H1 (cell line): Measurements from ENCODE around the gene UTP3. TPM values are rescaled to one million over a fixed set of nuclear protein-coding genes. Genes with fewer than 3 reads are reported as not detected.

ENCODE experiments used
- CTCF ChIA-PET: fragments of 300-600 bp; sonication (Branson Sonifier 250); formaldehyde crosslinking; loops from one replicate; lab custom pipeline; 2021; ENCODE audit not compliant: partially characterized antibody; lab: Charles Lee
- POLR2A ChIA-PET: fragments of 300-600 bp; sonication (Branson Sonifier 250); formaldehyde crosslinking; loops from one replicate; lab custom pipeline; 2021; ENCODE audit warnings: inconsistent platforms; ENCODE audit not compliant: partially characterized antibody; lab: Charles Lee
- DNase-seq, 2 experiments: peaks; one replicate each; pipeline versions ENCODE4 v3.0.0 to v3.0.0-alpha.2; 2010 to 2022; ENCODE audit warnings: low spot score in 2 of 2, low read depth in 1 of 2, mixed read lengths in 1 of 2
- FAIRE-seq: peaks from 2 replicates; lab custom pipeline; 2011; peaks lifted over from hg19 to GRCh38; lab: Jason Lieb, UNC
- H2AFZ ChIP-seq: 2 replicates; pipeline ENCODE4 v1.8.1; 2012; ENCODE audit warnings: low read length, inconsistent platforms
- H2AK5ac ChIP-seq: 2 replicates; pipeline ENCODE4 v1.6.1; 2013; ENCODE audit warnings: low read depth, low read length
- H2BK120ac ChIP-seq: replicated peaks from 2 replicates; pipeline ENCODE3; 2013; ENCODE audit warnings: low read depth, low read length, inconsistent platforms
- H2BK12ac ChIP-seq: 2 replicates; pipeline ENCODE4 v1.6.1; 2013; ENCODE audit warnings: low read depth, low read length
- H2BK15ac ChIP-seq: 2 replicates; pipeline ENCODE4 v1.6.1; 2013; ENCODE audit warnings: low read length
- H2BK20ac ChIP-seq: 2 replicates; pipeline ENCODE4 v1.6.1; 2013; ENCODE audit warnings: low read length
- H2BK5ac ChIP-seq: 2 replicates; pipeline ENCODE4 v1.6.1; 2013; ENCODE audit warnings: low read depth, low read length
- H3K14ac ChIP-seq: 2 replicates; pipeline ENCODE4 v1.6.1; 2013; ENCODE audit warnings: inconsistent platforms; ENCODE audit not compliant: insufficient read length
- H3K18ac ChIP-seq: 2 replicates; pipeline ENCODE4 v1.6.1; 2013; ENCODE audit warnings: low read length; ENCODE audit errors: extremely low read depth
- H3K23ac ChIP-seq: 2 replicates; pipeline ENCODE4 v1.6.1; 2013; ENCODE audit warnings: inconsistent platforms; ENCODE audit not compliant: insufficient read length
- H3K23me2 ChIP-seq: 2 replicates; pipeline ENCODE4 v1.6.1; 2013; ENCODE audit warnings: low read depth, low read length
- H3K27ac ChIP-seq: 2 replicates; pipeline ENCODE4 v1.6.1; 2011; ENCODE audit warnings: low read depth, low read length, inconsistent platforms
- H3K27me3 ChIP-seq, 4 experiments: replicated peaks in 1 of 4; 1 replicate in 1 of 4; 2 replicates in 3 of 4; pipeline versions ENCODE4 v1.6.1 to v1.8.1; 2011 to 2013; ENCODE audit warnings: low read length in 3 of 4, mild to moderate bottlenecking in 3 of 4, inconsistent platforms in 2 of 4, mixed read lengths in 2 of 4, moderate library complexity in 1 of 4; ENCODE audit not compliant: control insufficient read depth in 3 of 4, insufficient read depth in 3 of 4; ENCODE audit errors: extremely low read depth in 1 of 4
- H3K36me3 ChIP-seq, 4 experiments: 2 replicates each; pipeline versions ENCODE4 v1.6.1 to v1.8.1; 2011 to 2013; ENCODE audit warnings: mild to moderate bottlenecking in 4 of 4, low read length in 3 of 4, moderate library complexity in 2 of 4, control low read depth in 1 of 4, inconsistent platforms in 1 of 4; ENCODE audit not compliant: insufficient read depth in 4 of 4, control insufficient read depth in 2 of 4
- H3K4ac ChIP-seq: replicated peaks from 2 replicates; pipeline ENCODE3; 2013; ENCODE audit warnings: low read length, low read depth, mixed read lengths, inconsistent platforms; ENCODE audit not compliant: insufficient read length
- H3K4me1 ChIP-seq, 4 experiments: replicated peaks in 1 of 4; 1 replicate in 1 of 4; 2 replicates in 3 of 4; pipeline versions ENCODE4 v1.6.1 to v1.8.1; 2011 to 2013; ENCODE audit warnings: low read length in 3 of 4, inconsistent platforms in 2 of 4, mixed read lengths in 1 of 4; ENCODE audit not compliant: insufficient read depth in 4 of 4, control insufficient read depth in 3 of 4
- H3K4me2 ChIP-seq, 2 experiments: 2 replicates each; pipeline versions ENCODE4 v1.6.1 to v1.8.1; 2011 to 2013; ENCODE audit warnings: low read depth in 2 of 2, low read length in 2 of 2, control low read depth in 1 of 2, inconsistent platforms in 1 of 2, mild to moderate bottlenecking in 1 of 2; ENCODE audit not compliant: insufficient read depth in 1 of 2
- H3K4me3 ChIP-seq, 4 experiments: fragments of 200-600, 300-600 bp in 1 of 4; sonication (generic), shearing (Covaris generic), sonication (Bioruptor Twin) in 1 of 4; 2 replicates each; pipeline versions ENCODE4 v1.5.1 to v1.8.1; 2011 to 2016; ENCODE audit warnings: low read length in 4 of 4, low read depth in 3 of 4, control low read depth in 2 of 4, inconsistent platforms in 2 of 4, mild to moderate bottlenecking in 2 of 4, mixed read lengths in 1 of 4, moderate library complexity in 1 of 4; ENCODE audit not compliant: insufficient read depth in 2 of 4; ENCODE audit errors: extremely low read depth in 1 of 4
- H3K56ac ChIP-seq: replicated peaks from 2 replicates; pipeline ENCODE3; 2013; ENCODE audit warnings: low read depth, mild to moderate bottlenecking, mixed read lengths, low read length, inconsistent platforms; ENCODE audit not compliant: insufficient read length
- H3K79me1 ChIP-seq: 2 replicates; pipeline ENCODE4 v1.6.1; 2013; ENCODE audit warnings: low read depth, low read length, control low read depth
- H3K79me2 ChIP-seq, 2 experiments: 2 replicates each; pipeline versions ENCODE4 v1.6.1 to v1.8.1; 2012 to 2013; ENCODE audit warnings: low read length in 2 of 2, mild to moderate bottlenecking in 2 of 2, inconsistent platforms in 1 of 2; ENCODE audit not compliant: insufficient read depth in 2 of 2, control insufficient read depth in 1 of 2
- H3K9ac ChIP-seq, 4 experiments: replicated peaks in 1 of 4; 1 replicate in 1 of 4; 2 replicates in 3 of 4; pipeline versions ENCODE4 v1.6.1 to v1.8.1; 2011 to 2013; ENCODE audit warnings: low read depth in 3 of 4, low read length in 3 of 4, control low read depth in 2 of 4, mild to moderate bottlenecking in 2 of 4, moderate library complexity in 2 of 4, inconsistent platforms in 1 of 4; ENCODE audit errors: extremely low read depth in 1 of 4
- H3K9me3 ChIP-seq, 2 experiments: 2 replicates each; pipeline versions ENCODE4 v1.6.1 to v1.8.1; 2012 to 2013; ENCODE audit warnings: mild to moderate bottlenecking in 2 of 2, moderate library complexity in 2 of 2, control low read depth in 1 of 2, inconsistent platforms in 1 of 2, low read depth in 1 of 2, low read length in 1 of 2, mixed read lengths in 1 of 2; ENCODE audit not compliant: insufficient read depth in 2 of 2
- H4K20me1 ChIP-seq, 2 experiments: replicated peaks in 1 of 2; 2 replicates each; pipeline versions ENCODE3 to v1.8.1; 2011 to 2013; ENCODE audit warnings: inconsistent platforms in 2 of 2, low read length in 2 of 2, mild to moderate bottlenecking in 1 of 2; ENCODE audit not compliant: insufficient read depth in 2 of 2, control insufficient read depth in 1 of 2
- H4K5ac ChIP-seq: 2 replicates; pipeline ENCODE4 v1.6.1; 2013; ENCODE audit warnings: low read length, low read depth, mixed read lengths, inconsistent platforms; ENCODE audit not compliant: insufficient read length
- H4K8ac ChIP-seq: 2 replicates; pipeline ENCODE4 v1.8.0; 2013; ENCODE audit warnings: mild to moderate bottlenecking, moderate library complexity, low read length, inconsistent platforms; ENCODE audit not compliant: insufficient read depth; ENCODE audit errors: extremely low read depth
- H4K91ac ChIP-seq: replicated peaks from 2 replicates; pipeline ENCODE3; 2013; ENCODE audit warnings: low read length, mixed read lengths, inconsistent platforms; ENCODE audit not compliant: insufficient read length
- CBX5 ChIP-seq: fragments of 300-800, 300-1000 bp; sonication (generic); IDR thresholded peaks from 2 replicates; pipeline ENCODE4 v1.7.1; 2016; ENCODE audit warnings: antibody characterized with exemption, low read length, low read depth
- CBX8 ChIP-seq: fragments of 300-800, 300-1000 bp; sonication (generic); IDR thresholded peaks from 2 replicates; pipeline ENCODE4 v1.7.1; 2016; ENCODE audit warnings: low read depth, low read length, borderline replicate concordance
- CHD2 ChIP-seq: IDR thresholded peaks from 2 replicates; pipeline ENCODE4 v1.6.1; 2012; ENCODE audit warnings: low read length, improper control_type of control experiment
- CTBP2 ChIP-seq: IDR thresholded peaks from 2 replicates; pipeline ENCODE4 v1.7.0; 2011; ENCODE audit warnings: borderline replicate concordance, mild to moderate bottlenecking, moderate library complexity, mixed read lengths, low read length; ENCODE audit not compliant: insufficient read depth, insufficient read length
- EGR1 ChIP-seq: IDR thresholded peaks from 2 replicates; pipeline ENCODE4 v1.6.1; 2011; ENCODE audit warnings: low read depth, low read length, borderline replicate concordance
- HDAC6 ChIP-seq: IDR thresholded peaks from one replicate; pipeline ENCODE4 v1.7.1; 2012; ENCODE audit warnings: low read depth, mild to moderate bottlenecking, inconsistent platforms, low read length, moderate library complexity
- JUND ChIP-seq: IDR thresholded peaks from 2 replicates; pipeline ENCODE4 v1.6.1; 2011; ENCODE audit warnings: mild to moderate bottlenecking, improper control_type of control experiment, low read length
- POU5F1 ChIP-seq: IDR thresholded peaks from 2 replicates; pipeline ENCODE4 v1.6.1; 2011; ENCODE audit warnings: low read depth, mild to moderate bottlenecking, low read length, moderate library complexity
- SIN3A ChIP-seq, 2 experiments: IDR thresholded peaks in 1 of 2; conservative IDR thresholded peaks in 1 of 2; 2 replicates each; pipeline ENCODE4 v1.6.1; 2011 to 2012; ENCODE audit warnings: low read length in 2 of 2, improper control_type of control experiment in 1 of 2, low read depth in 1 of 2, mild to moderate bottlenecking in 1 of 2
- SRF ChIP-seq: IDR thresholded peaks from 2 replicates; pipeline ENCODE4 v1.6.1; 2011; ENCODE audit warnings: mild to moderate bottlenecking, low read depth, low read length, moderate library complexity
- TAF7 ChIP-seq: optimal IDR thresholded peaks from 2 replicates; pipeline ENCODE3; 2011; ENCODE audit warnings: low read depth, mild to moderate bottlenecking, inconsistent platforms, low read length, moderate library complexity, borderline replicate concordance
- TCF12 ChIP-seq: IDR thresholded peaks from 2 replicates; pipeline ENCODE4 v1.6.1; 2011; ENCODE audit warnings: low read depth, mild to moderate bottlenecking, low read length
- ZNF274 ChIP-seq: IDR thresholded peaks from 2 replicates; pipeline ENCODE4 v1.7.0; 2012; ENCODE audit warnings: low read length, borderline replicate concordance; ENCODE audit errors: extremely low read depth
- WGBS, 2 experiments: shearing (Covaris generic) in 1 of 2; methylation state at CpG; one replicate each; pipeline versions ENCODE4 v1.1.6 to v1.1.7; 2013 to 2015; ENCODE audit warnings: low lambda C conversion rate in 2 of 2, mixed read lengths in 2 of 2, inconsistent platforms in 1 of 2, low coverage in 1 of 2, missing lambda C conversion rate in 1 of 2; ENCODE audit not compliant: insufficient replicate concordance in 2 of 2, insufficient coverage in 1 of 2, insufficient read length in 1 of 2; ENCODE audit errors: extremely low coverage in 1 of 2, missing lambda C conversion rate in 1 of 2; 5-methylcytosine and 5-hydroxymethylcytosine counted together
- polyA plus RNA-seq, 7 experiments: library from polyadenylated mRNA; depleted of rRNA in 3 of 7; stranded (reverse) in 5 of 7; unstranded in 2 of 7; fragments of >200 nt in 5 of 7; fragments of 200-250 nt in 2 of 7; gene quantifications; 1 replicate in 5 of 7; 2 replicates in 1 of 7; 4 replicates in 1 of 7; pipeline versions ENCODE4 v1.2.1 to v1.2.3, GENCODE V29; 2011 to 2013; ENCODE audit warnings: missing spikeins in 2 of 7, mixed read lengths in 2 of 7
- total RNA-seq: library from RNA; stranded (reverse); fragmentation: NEBNext Ultra II Directional; extraction: Animal tissue kit (Norgen Biotek cat#: 25700); gene quantifications from 2 replicates; pipeline ENCODE4 v1.2.1, GENCODE V29; 2021
- TF ChIP-seq, protein P1 (sequence below): IDR thresholded peaks from 2 replicates; pipeline ENCODE4 v1.6.1; 2012; ENCODE audit warnings: inconsistent platforms

UTP3 gene
- total and polyA plus RNA-seq, 2 of the 8 experiments (the other 6 are each of a cell fraction or from before 2014, with no cell fraction given) = 11.2 to 51.3 TPM

DNA sequence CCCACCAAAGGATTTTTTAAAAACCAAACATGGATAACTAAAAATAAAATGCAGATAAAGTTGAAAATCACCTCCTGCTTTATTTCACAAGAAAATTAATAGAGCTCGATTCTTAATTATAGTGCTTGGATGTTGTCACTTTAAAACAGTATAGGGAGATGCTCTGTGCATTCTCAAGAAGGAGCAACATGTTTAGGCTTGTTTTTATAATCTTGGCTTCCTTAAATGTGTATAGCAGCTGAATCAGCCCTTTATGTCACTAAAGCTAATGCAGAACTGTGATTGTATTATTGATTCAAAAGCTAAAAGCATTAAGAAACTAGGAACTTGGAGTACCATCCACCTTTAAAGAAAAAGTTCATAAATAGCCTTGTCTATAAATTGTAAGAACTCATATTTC lies 12.9 kb downstream of the UTP3 start:
- no peak overlapping the region for H2BK120ac ChIP-seq
- no peak overlapping the region for H2BK5ac ChIP-seq
- no peak overlapping the region for H3K9ac ChIP-seq
- H3K9me3 ChIP-seq = no peaks in the 10 kb centered on the region
- ChIA-PET POLR2A (interaction anchor here (1.8 kb wide), 1 partner anchor 12 kb away, joined by 9 read pairs; the partner anchor contains the start of gene UTP3), CTCF (interaction anchor here (0.5 to 5.7 kb wide), 3 partner anchors 9 to 208 kb away, joined by 4 to 29 read pairs (median 8); no protein-coding TSS in a partner anchor)
- 100% methylated on average over 1 of the region's 1 CpG; no CpG with 5 or more reads in 1 of the 2 experiments for WGBS, 2 experiments
- DNase-seq = no peak
- H4K5ac ChIP-seq = no peak overlapping the region
- H4K20me1 ChIP-seq = no peaks in the 10 kb centered on the region
- no peak overlapping the region for H3K4me2 ChIP-seq
- H2AK5ac ChIP-seq = no peak overlapping the region
- peaks cover 0 to under 1% of the 10 kb centered on the region in 2 experiments; a peak in 1 of 4 replicates for H3K79me2 ChIP-seq
- H3K18ac ChIP-seq = no peak overlapping the region
- no peak overlapping the region for H4K91ac ChIP-seq
- H3K36me3 ChIP-seq = no peaks in the 10 kb centered on the region
- no peaks in the 10 kb centered on the region; a peak in 1 of 7 replicates for H3K27me3 ChIP-seq
- no peaks in the 10 kb centered on the region for H3K79me1 ChIP-seq
- no peak overlapping the region for H3K4ac ChIP-seq
- H4K8ac ChIP-seq = no peak overlapping the region
- no peak overlapping the region for H3K27ac ChIP-seq
- no peak overlapping the region for H2BK15ac ChIP-seq
- no peak overlapping the region for H2AFZ ChIP-seq
- H3K4me1 ChIP-seq = peaks cover 0 to 3% (median 3%) of the 10 kb centered on the region in 4 experiments; a peak in 5 of 7 replicates
- peaks cover 3% of the 10 kb centered on the region; the same call in 1 of the 2 replicates for H3K23me2 ChIP-seq
- FAIRE-seq = no peak
- H2BK12ac ChIP-seq = no peak overlapping the region
- no peak overlapping the region for H3K56ac ChIP-seq
- H3K14ac ChIP-seq = no peak overlapping the region
- no peak overlapping the region for H2BK20ac ChIP-seq
- no peak overlapping the region for H3K4me3 ChIP-seq
- no peak overlapping the region for H3K23ac ChIP-seq
- TF ChIP-seq TAF7 (no peak), CBX5 (no peak), SIN3A (conservative IDR thresholded peaks at IDR 0.05 in 1 of 2, IDR thresholded peaks at IDR 0.05 in 1 of 2; ENCODE audit: low read depth in 1 of 2, low read length in 2 of 2) (no peak), CTBP2 (no peak), ZNF274 (no peak), CHD2 (no peak), TCF12 (no peak), EGR1 (no peak), JUND (no peak), SRF (no peak), POU5F1 (no peak), CBX8 (no peak), HDAC6 (no peak)
- TF ChIP-seq, protein P1, sequence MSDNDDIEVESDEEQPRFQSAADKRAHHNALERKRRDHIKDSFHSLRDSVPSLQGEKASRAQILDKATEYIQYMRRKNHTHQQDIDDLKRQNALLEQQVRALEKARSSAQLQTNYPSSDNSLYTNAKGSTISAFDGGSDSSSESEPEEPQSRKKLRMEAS = no peak
